Naive thymus-derived CD4-positive, alpha-beta T cell (primary cell): Measurements from ENCODE around the gene DNAJC27. TPM values are rescaled to one million over a fixed set of nuclear protein-coding genes. Genes with fewer than 3 reads are reported as not detected.

Source experiments
- ATAC-seq: fragments of 150-1000 bp; cut with Tn5 transposase; 2 replicates; pipeline ENCODE4 v1.10.0; 2021; ENCODE audit warnings: mild to moderate bottlenecking, moderate library complexity
- CTCF ChIA-PET: fragments of 350-600 bp; sonication (Branson Sonifier 250); formaldehyde crosslinking; loops from one replicate; lab custom pipeline; 2021; ENCODE audit warnings: antibody characterized with exemption; lab: Charles Lee
- POLR2A ChIA-PET: fragments of 350-600 bp; sonication (Branson Sonifier 250); formaldehyde crosslinking; loops from one replicate; lab custom pipeline; 2021; ENCODE audit warnings: antibody characterized with exemption, inconsistent platforms; lab: Charles Lee
- DNase-seq, 9 donors: peaks; one replicate each; pipeline versions ENCODE4 v3.0.0 to v3.0.0-alpha.2; 2020 to 2022; ENCODE audit warnings: mixed read lengths in 1 of 9
- H3K27ac ChIP-seq: one replicate; pipeline ENCODE4 v1.7.0; 2013; ENCODE audit warnings: mild to moderate bottlenecking, low read depth, low read length, moderate library complexity
- H3K27me3 ChIP-seq, 2 donors: one replicate each; pipeline ENCODE4 v1.7.0; 2013; ENCODE audit warnings: low read length in 2 of 2, mild to moderate bottlenecking in 2 of 2, moderate library complexity in 2 of 2; ENCODE audit not compliant: control insufficient read depth in 2 of 2, insufficient read depth in 2 of 2
- H3K36me3 ChIP-seq, 3 experiments: 1 replicate in 2 of 3; 2 replicates in 1 of 3; pipeline ENCODE4 v1.7.0; 2013; ENCODE audit warnings: low read length in 3 of 3, mild to moderate bottlenecking in 3 of 3, moderate library complexity in 1 of 3; ENCODE audit not compliant: insufficient read depth in 3 of 3, control insufficient read depth in 2 of 3
- H3K4me1 ChIP-seq, 2 donors: one replicate each; pipeline ENCODE4 v1.7.0; 2013; ENCODE audit warnings: low read length in 2 of 2, mild to moderate bottlenecking in 2 of 2, moderate library complexity in 1 of 2; ENCODE audit not compliant: control insufficient read depth in 2 of 2, insufficient read depth in 2 of 2
- H3K4me3 ChIP-seq: 2 replicates; pipeline ENCODE4 v1.7.0; 2013; ENCODE audit warnings: mild to moderate bottlenecking, low read length
- H3K9me3 ChIP-seq, 3 experiments: 1 replicate in 2 of 3; 2 replicates in 1 of 3; pipeline ENCODE4 v1.7.0; 2013; ENCODE audit warnings: low read length in 3 of 3; ENCODE audit not compliant: control insufficient read depth in 2 of 3
- H3K27ac Mint-ChIP-seq, 9 donors: one replicate each; pipeline ENCODE4 v1.8.0; 2020 to 2022; ENCODE audit warnings: mixed read lengths in 9 of 9, mild to moderate bottlenecking in 8 of 9, moderate library complexity in 5 of 9, inconsistent platforms in 2 of 9
- H3K27me3 Mint-ChIP-seq, 5 donors: one replicate each; pipeline ENCODE4 v1.8.0; 2021 to 2022; ENCODE audit warnings: mixed read lengths in 5 of 5, mild to moderate bottlenecking in 1 of 5
- H3K36me3 Mint-ChIP-seq, 5 donors: one replicate each; pipeline ENCODE4 v1.8.0; 2020 to 2022; ENCODE audit warnings: mixed read lengths in 5 of 5, mild to moderate bottlenecking in 3 of 5, inconsistent platforms in 1 of 5
- H3K4me1 Mint-ChIP-seq, 7 donors: one replicate each; pipeline ENCODE4 v1.8.0; 2020 to 2022; ENCODE audit warnings: mixed read lengths in 7 of 7, mild to moderate bottlenecking in 3 of 7, inconsistent platforms in 1 of 7
- H3K4me3 Mint-ChIP-seq, 10 donors: one replicate each; pipeline ENCODE4 v1.8.0; 2020 to 2022; ENCODE audit warnings: mild to moderate bottlenecking in 10 of 10, mixed read lengths in 10 of 10, moderate library complexity in 6 of 10, inconsistent platforms in 2 of 10
- H3K9me3 Mint-ChIP-seq, 11 donors: one replicate each; pipeline ENCODE4 v1.8.0; 2020 to 2022; ENCODE audit warnings: mixed read lengths in 11 of 11, mild to moderate bottlenecking in 4 of 11, inconsistent platforms in 1 of 11, moderate library complexity in 1 of 11
- intact Hi-C, 2 donors: fragments of 100-400 bp; cut with micrococcal nuclease; formaldehyde crosslinking; loops; one replicate each; pipeline ENCODE4 v1.15.1; 2023
- polyA plus RNA-seq, 2 donors: library from polyadenylated mRNA; unstranded; fragments of 300-500 nt; fragmentation: Illumina TruSeq; gene quantifications; one replicate each; pipeline ENCODE4 v1.2.3, GENCODE V29; 2021
- total RNA-seq, 6 experiments: library from RNA in 5 of 6; stranded (reverse) in 5 of 6; gene quantifications; 1 replicate in 5 of 6; 2 replicates in 1 of 6; pipeline ENCODE4 v1.2.3 and lab custom pipeline; 2021 to 2026

DNAJC27 gene
- total and polyA plus RNA-seq, 7 experiments from 2014 or later = 3.0 to 22.0 (median 16.1) TPM

GRCh38 chr2:24955232-24955631 lies 16.5 kb downstream of the DNAJC27 start:
- Histone ChIP-seq H3K27me3 (no peaks in the 10 kb centered on the region), H3K9me3 (peaks cover 0 to 9% (median 0%) of the 10 kb centered on the region in 3 experiments), H3K27ac (no peak overlapping the region), H3K4me3 (no peak overlapping the region), H3K4me1 (no peaks in the 10 kb centered on the region), H3K36me3 (peaks cover 10 to 79% (median 25%) of the 10 kb centered on the region in 3 experiments)
- ATAC-seq = no peak
- no peak overlapping the region for H3K4me3 Mint-ChIP-seq
- CTCF ChIA-PET = interaction anchor here (0.8 kb wide), 1 partner anchor 37 kb away, joined by 4 read pairs; no protein-coding TSS in a partner anchor
- DNase-seq = no peak
- POLR2A ChIA-PET = no interaction called here
- no peaks in the 10 kb centered on the region for H3K27me3 Mint-ChIP-seq
- peaks cover 0 to 28% (median 10%) of the 10 kb centered on the region in 11 donors for H3K9me3 Mint-ChIP-seq
- peaks cover 47 to 82% (median 64%) of the 10 kb centered on the region in 5 donors for H3K36me3 Mint-ChIP-seq
- no peak overlapping the region for H3K27ac Mint-ChIP-seq
- peaks cover 4 to 11% (median 6%) of the 10 kb centered on the region in 7 donors for H3K4me1 Mint-ChIP-seq
- intact Hi-C loops = no loop called here

GRCh38 chr2:24950102-24950501 lies 21.7 kb downstream of the DNAJC27 start:
- intact Hi-C loops = no loop called here
- H3K9me3 Mint-ChIP-seq = peaks cover 0 to 10% (median 3%) of the 10 kb centered on the region in 11 donors
- POLR2A ChIA-PET = no interaction called here
- Histone ChIP-seq H3K4me1 (no peaks in the 10 kb centered on the region), H3K27me3 (no peaks in the 10 kb centered on the region), H3K27ac (no peak overlapping the region), H3K9me3 (peaks cover 0 to 4% (median 0%) of the 10 kb centered on the region in 3 experiments), H3K36me3 (peaks cover 0 to 56% (median 8%) of the 10 kb centered on the region in 3 experiments), H3K4me3 (no peak overlapping the region)
- no peak overlapping the region for H3K4me3 Mint-ChIP-seq
- H3K27ac Mint-ChIP-seq = peak overlapping the region in 1 of 9 donors; percentile 43
- ATAC-seq = no peak
- no peak for DNase-seq
- H3K27me3 Mint-ChIP-seq = no peaks in the 10 kb centered on the region
- peaks cover 17 to 60% (median 39%) of the 10 kb centered on the region in 5 donors for H3K36me3 Mint-ChIP-seq
- peaks cover 0 to 4% (median 0%) of the 10 kb centered on the region in 7 donors for H3K4me1 Mint-ChIP-seq
- CTCF ChIA-PET = interaction anchor here (0.9 kb wide), 1 partner anchor 9 kb away, joined by 3 read pairs; no protein-coding TSS in a partner anchor

GRCh38 chr2:24948506-24948905 lies 23.2 kb downstream of the DNAJC27 start:
- CTCF ChIA-PET = interaction anchor here (0.6 kb wide), 1 partner anchor 792 kb away, joined by 4 read pairs; no protein-coding TSS in a partner anchor
- ATAC-seq (no peak), DNase-seq (no peak)
- Histone ChIP-seq H3K27ac (no peak overlapping the region), H3K36me3 (peaks cover 0 to 42% (median 8%) of the 10 kb centered on the region in 3 experiments), H3K4me3 (no peak overlapping the region), H3K9me3 (no peaks in the 10 kb centered on the region), H3K4me1 (no peaks in the 10 kb centered on the region), H3K27me3 (no peaks in the 10 kb centered on the region)
- peak overlapping the region in 2 of 9 donors; percentile 4 to 64 for H3K27ac Mint-ChIP-seq
- intact Hi-C loops = no loop called here
- no peak overlapping the region for H3K4me3 Mint-ChIP-seq
- peaks cover 11 to 50% (median 25%) of the 10 kb centered on the region in 5 donors for H3K36me3 Mint-ChIP-seq
- no peaks in the 10 kb centered on the region for H3K27me3 Mint-ChIP-seq
- H3K9me3 Mint-ChIP-seq = no peaks in the 10 kb centered on the region
- POLR2A ChIA-PET = no interaction called here
- peaks cover 0 to 4% (median 0%) of the 10 kb centered on the region in 7 donors for H3K4me1 Mint-ChIP-seq

GRCh38 chr2:24947561-24948157 lies 24.1 kb downstream of the DNAJC27 start:
- ATAC-seq (no peak), DNase-seq (no peak)
- no peaks in the 10 kb centered on the region for H3K4me1 ChIP-seq
- Mint-ChIP-seq H3K4me3 (no peak overlapping the region), H3K27ac (peak overlapping the region in 1 of 9 donors; percentile 64), H3K36me3 (peaks cover 11 to 47% (median 20%) of the 10 kb centered on the region in 5 donors), H3K9me3 (no peaks in the 10 kb centered on the region), H3K27me3 (no peaks in the 10 kb centered on the region), H3K4me1 (peaks cover 0 to 4% (median 0%) of the 10 kb centered on the region in 7 donors)
- H3K27ac ChIP-seq = no peak overlapping the region
- intact Hi-C loops = no loop called here
- ChIA-PET POLR2A (no interaction called here), CTCF (no interaction called here)
- H3K4me3 ChIP-seq = no peak overlapping the region
- no peaks in the 10 kb centered on the region for H3K9me3 ChIP-seq
- no peaks in the 10 kb centered on the region for H3K27me3 ChIP-seq
- H3K36me3 ChIP-seq = peaks cover 0 to 40% (median 8%) of the 10 kb centered on the region in 3 experiments

GRCh38 chr2:24945907-24946306 lies 25.8 kb downstream of the DNAJC27 start:
- Histone ChIP-seq H3K4me3 (no peak overlapping the region), H3K27ac (no peak overlapping the region), H3K4me1 (no peaks in the 10 kb centered on the region), H3K9me3 (no peaks in the 10 kb centered on the region), H3K27me3 (no peaks in the 10 kb centered on the region), H3K36me3 (peaks cover 0 to 28% (median 8%) of the 10 kb centered on the region in 3 experiments)
- ChIA-PET CTCF (no interaction called here), POLR2A (no interaction called here)
- no peak for ATAC-seq
- Mint-ChIP-seq H3K9me3 (no peaks in the 10 kb centered on the region), H3K27ac (peak overlapping the region in 1 of 9 donors; percentile 75), H3K36me3 (peaks cover 8 to 34% (median 15%) of the 10 kb centered on the region in 5 donors), H3K4me3 (peak overlapping the region in 1 of 10 donors; percentile 40), H3K27me3 (no peaks in the 10 kb centered on the region), H3K4me1 (peaks cover 0 to 4% (median 0%) of the 10 kb centered on the region in 7 donors)
- no peak for DNase-seq
- intact Hi-C loops = no loop called here

- Mint-ChIP-seq H3K4me3 (no peak overlapping the region), H3K36me3 (peaks cover 5 to 26% (median 10%) of the 10 kb centered on the region in 5 donors), H3K4me1 (peaks cover 0 to 4% (median 0%) of the 10 kb centered on the region in 7 donors), H3K9me3 (no peaks in the 10 kb centered on the region), H3K27me3 (no peaks in the 10 kb centered on the region), H3K27ac (no peak overlapping the region)
- Histone ChIP-seq H3K27ac (no peak overlapping the region), H3K4me1 (no peaks in the 10 kb centered on the region), H3K27me3 (no peaks in the 10 kb centered on the region), H3K9me3 (no peaks in the 10 kb centered on the region), H3K4me3 (no peak overlapping the region), H3K36me3 (peaks cover 0 to 17% (median 8%) of the 10 kb centered on the region in 3 experiments)
- CTCF ChIA-PET = interaction anchor here (1.2 kb wide), 1 partner anchor 186 kb away, joined by 3 read pairs; no protein-coding TSS in a partner anchor
- intact Hi-C loops = no loop called here
- ATAC-seq (no peak), DNase-seq (no peak)
- POLR2A ChIA-PET = no interaction called here
Observed at GRCh38 chr2:24943427-24944053, 28.2 kb downstream of the DNAJC27 start.
